ENCODE data around the gene NELFCD. TPM values are rescaled to one million over a fixed set of nuclear protein-coding genes. Genes with fewer than 3 reads are reported as not detected.

Gene NELFCD
- total and polyA plus RNA-seq, 9 of the 15 experiments (the other 6 are each of a cell fraction or from before 2014, with no cell fraction given), result 11.7 to 163 (median 96.5) TPM

GRCh38 chr20:59042796-59043631 lies 62.0 kb downstream of the NELFCD start (continued):
- 0 out of 2 replicates have a peak, but pooled peaks have one; percentile 6 for TF ChIP-seq AFF4 (CRISPR knock-in tag; IDR thresholded peaks at IDR 0.05)
- peak; percentile 63 for TF ChIP-seq CCNT2 (IDR thresholded peaks at IDR 0.05; ENCODE audit: borderline replicate concordance, extremely low read depth, insufficient read length, low read depth, low read length)
- peak; percentile 76 for TF ChIP-seq POLR2G (IDR thresholded peaks at IDR 0.05; ENCODE audit: low read depth, low read length)
- no peak for TF ChIP-seq ID3 (CRISPR knock-in tag; IDR thresholded peaks at IDR 0.05)
- TF ChIP-seq ID3 (tag; IDR thresholded peaks at IDR 0.05), result 0 out of 2 replicates have a peak, but pooled peaks have one; percentile 48
- TF ChIP-seq MEIS2 (IDR thresholded peaks at IDR 0.05; ENCODE audit: partially characterized antibody), result peak; percentile 97
- TF ChIP-seq MTA3 (IDR thresholded peaks at IDR 0.05; ENCODE audit: borderline replicate concordance), result 0 out of 2 replicates have a peak, but pooled peaks have one; percentile 20
- TF ChIP-seq TCF3 (CRISPR knock-in tag; IDR thresholded peaks at IDR 0.05), result peak; percentile 41; the same call in 1 of the 2 replicates
- peak; percentile 57 for TF ChIP-seq KDM5B (IDR thresholded peaks at IDR 0.05; ENCODE audit: insufficient replicate concordance, low read depth, low read length)
- no peak for TF ChIP-seq KHSRP (IDR thresholded peaks at IDR 0.05)
- peak; percentile 73 for TF ChIP-seq RBFOX2 (IDR thresholded peaks at IDR 0.05; ENCODE audit: low read depth, low read length)
- TF ChIP-seq TFAP4 (CRISPR knock-in tag; IDR thresholded peaks at IDR 0.05; ENCODE audit: borderline replicate concordance), result peak; percentile 32; the same call in 1 of the 2 replicates
- TF ChIP-seq NRF1 (conservative IDR thresholded peaks at IDR 0.05 in 1 of 2, IDR thresholded peaks at IDR 0.05 in 1 of 2), result peak; percentile 97 to 98
- TF ChIP-seq ATF1 (CRISPR knock-in tag; IDR thresholded peaks at IDR 0.05), result peak; percentile 31; the same call in 1 of the 2 replicates
- no peak for TF ChIP-seq ATF1 (tag; IDR thresholded peaks at IDR 0.05)
- no peak for TF ChIP-seq DLX4 (CRISPR knock-in tag; IDR thresholded peaks at IDR 0.05)
- TF ChIP-seq PCBP1 (IDR thresholded peaks at IDR 0.05; ENCODE audit: low read depth, low read length, poor library complexity, severe bottlenecking), result no peak
- peak; percentile 86 for TF ChIP-seq FIP1L1 (IDR thresholded peaks at IDR 0.05; ENCODE audit: low read depth, low read length, poor library complexity, severe bottlenecking)
- TF ChIP-seq SRF (CRISPR knock-in tag; IDR thresholded peaks at IDR 0.05), result no peak
- no peak for TF ChIP-seq TOE1 (IDR thresholded peaks at IDR 0.05; ENCODE audit: borderline replicate concordance)
- TF ChIP-seq TOE1 (CRISPR knock-in tag; IDR thresholded peaks at IDR 0.05; ENCODE audit: borderline replicate concordance, low read depth), result no peak
- no peak for TF ChIP-seq ZNF780A (CRISPR knock-in tag; IDR thresholded peaks at IDR 0.05)
